Measurements from ENCODE around the gene EPG5. TPM values are rescaled to one million over a fixed set of nuclear protein-coding genes. Genes with fewer than 3 reads are reported as not detected.
"Not testable (repeated sequence)": the region's sequence is repeated elsewhere in the genome, so short reads cannot be mapped to it uniquely, and the experiment has no call there.

EPG5 gene
- total RNA-seq, 2 experiments from 2014 or later, result 4.8 to 8.7 TPM

GRCh38 chr18:45817543-45817942, 149.6 kb downstream of the EPG5 start:
- BruUV-seq (replicated peaks), result no TSS peak
- H3K79me2 ChIP-seq (ENCODE audit: insufficient read depth, low read depth, low read length), result no peaks in the 10 kb centered on the region
- intact Hi-C loops (cut with micrococcal nuclease; ENCODE audit: unreplicated experiment), result no loop called here
- H2AFZ ChIP-seq (ENCODE audit: low read length), result no peak overlapping the region
- H3K36me3 ChIP-seq (ENCODE audit: insufficient read depth, low read length), result no peaks in the 10 kb centered on the region
- ChIA-PET CTCF (ENCODE audit: unreplicated experiment) (no interaction called here), POLR2A (no interaction called here)
- DNase-seq (ENCODE audit: low spot score), result no peak
- no peak overlapping the region for H3K4me2 ChIP-seq (ENCODE audit: low read length)
- H3K27ac ChIP-seq (ENCODE audit: low read depth, low read length, poor library complexity, severe bottlenecking), result no peak overlapping the region
- H3K4me1 ChIP-seq (ENCODE audit: insufficient read depth, low read length, poor library complexity, severe bottlenecking), result no peaks in the 10 kb centered on the region
- TF ChIP-seq CTCF (conservative IDR thresholded peaks at IDR 0.05; ENCODE audit: low read length) (no peak), EZH2phosphoT487 (IDR thresholded peaks at IDR 0.05; ENCODE audit: borderline replicate concordance, low read depth, low read length) (no peak)
- no peak overlapping the region for H3K4me3 ChIP-seq (ENCODE audit: low read depth, low read length, poor library complexity, severe bottlenecking)
- no peaks in the 10 kb centered on the region for H4K20me1 ChIP-seq (ENCODE audit: insufficient read depth, low read length)
- H3K9me3 ChIP-seq (ENCODE audit: low read length), result no peaks in the 10 kb centered on the region
- no peaks in the 10 kb centered on the region for H3K9me2 ChIP-seq (ENCODE audit: insufficient read depth, low read length)

GRCh38 chr18:45814733-45815132, 152.4 kb downstream of the EPG5 start:
- H3K4me1 ChIP-seq (ENCODE audit: insufficient read depth, low read length, poor library complexity, severe bottlenecking); H3K79me2 ChIP-seq (ENCODE audit: insufficient read depth, low read depth, low read length); intact Hi-C loops (cut with micrococcal nuclease; ENCODE audit: unreplicated experiment); H3K4me3 ChIP-seq (ENCODE audit: low read depth, low read length, poor library complexity, severe bottlenecking); H4K20me1 ChIP-seq (ENCODE audit: insufficient read depth, low read length); H3K27ac ChIP-seq (ENCODE audit: low read depth, low read length, poor library complexity, severe bottlenecking); CTCF ChIA-PET (ENCODE audit: unreplicated experiment); H3K36me3 ChIP-seq (ENCODE audit: insufficient read depth, low read length); POLR2A ChIA-PET; H2AFZ ChIP-seq (ENCODE audit: low read length); DNase-seq (ENCODE audit: low spot score); H3K9me3 ChIP-seq (ENCODE audit: low read length); H3K9me2 ChIP-seq (ENCODE audit: insufficient read depth, low read length); BruUV-seq (replicated peaks); H3K4me2 ChIP-seq (ENCODE audit: low read length): not testable (repeated sequence)

- H2AFZ ChIP-seq (ENCODE audit: low read length); H3K27ac ChIP-seq (ENCODE audit: low read depth, low read length, poor library complexity, severe bottlenecking); intact Hi-C loops (cut with micrococcal nuclease; ENCODE audit: unreplicated experiment); H3K79me2 ChIP-seq (ENCODE audit: insufficient read depth, low read depth, low read length); H4K20me1 ChIP-seq (ENCODE audit: insufficient read depth, low read length); POLR2A ChIA-PET; H3K4me2 ChIP-seq (ENCODE audit: low read length); H3K4me3 ChIP-seq (ENCODE audit: low read depth, low read length, poor library complexity, severe bottlenecking); H3K36me3 ChIP-seq (ENCODE audit: insufficient read depth, low read length); H3K9me2 ChIP-seq (ENCODE audit: insufficient read depth, low read length); H3K4me1 ChIP-seq (ENCODE audit: insufficient read depth, low read length, poor library complexity, severe bottlenecking); CTCF ChIA-PET (ENCODE audit: unreplicated experiment); H3K9me3 ChIP-seq (ENCODE audit: low read length); BruUV-seq (replicated peaks): not testable (repeated sequence)
- TF ChIP-seq CTCF (conservative IDR thresholded peaks at IDR 0.05; ENCODE audit: low read length), result peak; percentile 56
- peak; percentile 21 for DNase-seq (ENCODE audit: low spot score)
Observed at GRCh38 chr18:45807144-45807543, 160.0 kb downstream of the EPG5 start.
